ENCODE measurements around the gene DYNC1H1.

The DYNC1H1 gene

GRCh38 chr14:102034301-102034700, 69.9 kb downstream of the DYNC1H1 start:
- Histone ChIP-seq H3K9me3 (ENCODE audit: severe bottlenecking) (no peaks in the 10 kb centered on the region), H3K27ac (ENCODE audit: poor library complexity, severe bottlenecking) (no peak overlapping the region), H3K27me3 (ENCODE audit: insufficient read depth, poor library complexity, severe bottlenecking) (no peaks in the 10 kb centered on the region), H3K4me1 (ENCODE audit: insufficient read depth, poor library complexity, severe bottlenecking) (peaks cover under 1% of the 10 kb centered on the region), H3K36me3 (ENCODE audit: low read depth) (peaks cover 100% of the 10 kb centered on the region), H3K4me3 (ENCODE audit: severe bottlenecking) (no peak overlapping the region)
- TF ChIP-seq CTCF (IDR thresholded peaks at IDR 0.05; ENCODE audit: poor library complexity, severe bottlenecking), result no peak
- DNase-seq (ENCODE audit: low spot score), result no peak
- no peak for ATAC-seq (ENCODE audit: low read depth)

GRCh38 chr14:102035914-102036313, 71.5 kb downstream of the DYNC1H1 start:
- ATAC-seq (ENCODE audit: low read depth) (no peak), DNase-seq (ENCODE audit: low spot score) (no peak)
- TF ChIP-seq CTCF (IDR thresholded peaks at IDR 0.05; ENCODE audit: poor library complexity, severe bottlenecking), result no peak
- no peaks in the 10 kb centered on the region for H3K9me3 ChIP-seq (ENCODE audit: severe bottlenecking)
- peaks cover 100% of the 10 kb centered on the region for H3K36me3 ChIP-seq (ENCODE audit: low read depth)
- no peaks in the 10 kb centered on the region for H3K4me1 ChIP-seq (ENCODE audit: insufficient read depth, poor library complexity, severe bottlenecking)
- H3K4me3 ChIP-seq (ENCODE audit: severe bottlenecking), result no peak overlapping the region
- no peak overlapping the region for H3K27ac ChIP-seq (ENCODE audit: poor library complexity, severe bottlenecking)
- H3K27me3 ChIP-seq (ENCODE audit: insufficient read depth, poor library complexity, severe bottlenecking), result no peaks in the 10 kb centered on the region

GRCh38 chr14:102037686-102038085, 73.3 kb downstream of the DYNC1H1 start:
- Histone ChIP-seq H3K27me3 (ENCODE audit: insufficient read depth, poor library complexity, severe bottlenecking) (no peaks in the 10 kb centered on the region), H3K9me3 (ENCODE audit: severe bottlenecking) (no peaks in the 10 kb centered on the region), H3K4me3 (ENCODE audit: severe bottlenecking) (no peak overlapping the region), H3K4me1 (ENCODE audit: insufficient read depth, poor library complexity, severe bottlenecking) (no peaks in the 10 kb centered on the region), H3K27ac (ENCODE audit: poor library complexity, severe bottlenecking) (no peak overlapping the region), H3K36me3 (ENCODE audit: low read depth) (peaks cover 100% of the 10 kb centered on the region)
- no peak for DNase-seq (ENCODE audit: low spot score)
- ATAC-seq (ENCODE audit: low read depth), result no peak
- TF ChIP-seq CTCF (IDR thresholded peaks at IDR 0.05; ENCODE audit: poor library complexity, severe bottlenecking), result no peak

- H3K36me3 ChIP-seq (ENCODE audit: low read depth), result peaks cover 100% of the 10 kb centered on the region
- H3K4me3 ChIP-seq (ENCODE audit: severe bottlenecking), result no peak overlapping the region
- H3K27me3 ChIP-seq (ENCODE audit: insufficient read depth, poor library complexity, severe bottlenecking), result no peaks in the 10 kb centered on the region
- H3K4me1 ChIP-seq (ENCODE audit: insufficient read depth, poor library complexity, severe bottlenecking), result no peaks in the 10 kb centered on the region
- H3K27ac ChIP-seq (ENCODE audit: poor library complexity, severe bottlenecking), result no peak overlapping the region
- no peak for DNase-seq (ENCODE audit: low spot score)
- no peak for TF ChIP-seq CTCF (IDR thresholded peaks at IDR 0.05; ENCODE audit: poor library complexity, severe bottlenecking)
- no peaks in the 10 kb centered on the region for H3K9me3 ChIP-seq (ENCODE audit: severe bottlenecking)
- ATAC-seq (ENCODE audit: low read depth), result no peak
These were observed 74.8 kb downstream of the DYNC1H1 start for GRCh38 chr14:102039157-102039556.

- TF ChIP-seq CTCF (IDR thresholded peaks at IDR 0.05; ENCODE audit: poor library complexity, severe bottlenecking), result no peak
- Histone ChIP-seq H3K9me3 (ENCODE audit: severe bottlenecking) (no peaks in the 10 kb centered on the region), H3K4me3 (ENCODE audit: severe bottlenecking) (no peak overlapping the region), H3K27me3 (ENCODE audit: insufficient read depth, poor library complexity, severe bottlenecking) (no peaks in the 10 kb centered on the region), H3K27ac (ENCODE audit: poor library complexity, severe bottlenecking) (no peak overlapping the region), H3K4me1 (ENCODE audit: insufficient read depth, poor library complexity, severe bottlenecking) (no peaks in the 10 kb centered on the region), H3K36me3 (ENCODE audit: low read depth) (peaks cover 100% of the 10 kb centered on the region)
- DNase-seq (ENCODE audit: low spot score) (no peak), ATAC-seq (ENCODE audit: low read depth) (no peak)
These were observed 75.8 kb downstream of the DYNC1H1 start for GRCh38 chr14:102040153-102040552.

Measured in RWPE2 (cell line).